ENCODE results near the gene HMG20B. TPM values are rescaled to one million over a fixed set of nuclear protein-coding genes. Genes with fewer than 3 reads are reported as not detected.
"Not testable (repeated sequence)": the region's sequence is repeated elsewhere in the genome, so short reads cannot be mapped to it uniquely, and the experiment has no call there.

Gene HMG20B
- total RNA-seq, 1 experiment from 2014 or later = 127 TPM

DNA sequence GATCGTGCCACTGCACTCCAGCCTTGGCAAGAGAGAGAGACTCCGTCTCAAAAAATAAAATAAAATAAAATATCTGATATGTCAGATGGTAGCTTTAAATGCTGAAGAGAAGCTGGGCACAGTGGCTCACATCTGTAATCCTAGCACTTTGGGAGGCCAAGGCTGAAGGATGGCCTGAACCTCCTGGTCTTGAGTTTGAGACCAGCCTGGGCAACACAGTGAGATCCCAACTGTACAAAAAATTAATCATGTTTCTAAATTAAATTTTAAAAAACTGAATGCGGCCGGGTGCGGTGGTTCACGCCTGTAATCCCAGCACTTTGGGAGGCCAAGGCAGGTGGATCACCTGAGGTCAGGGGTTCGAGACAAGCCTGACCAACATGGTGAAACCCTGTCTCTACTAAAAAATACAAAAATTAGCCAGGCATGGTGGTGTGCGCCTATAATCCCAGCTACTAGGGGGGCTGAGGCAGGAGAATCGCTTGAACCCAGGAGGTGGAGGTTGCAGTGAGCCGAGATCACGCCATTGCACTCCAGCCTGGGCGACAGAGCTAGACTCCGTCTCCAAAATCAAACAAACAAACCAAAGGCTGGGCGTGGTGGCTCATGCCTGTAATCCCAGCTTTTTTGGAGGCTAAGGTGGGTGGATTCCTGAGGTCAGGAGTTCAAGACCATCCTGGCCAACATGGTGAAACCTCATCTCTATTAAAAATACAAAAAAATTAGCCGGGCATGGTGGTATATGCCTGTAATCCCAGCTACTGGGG lies 11.5 kb downstream of the HMG20B start:
- not testable (repeated sequence) for DNase-seq (ENCODE audit: low read depth)

DNA sequence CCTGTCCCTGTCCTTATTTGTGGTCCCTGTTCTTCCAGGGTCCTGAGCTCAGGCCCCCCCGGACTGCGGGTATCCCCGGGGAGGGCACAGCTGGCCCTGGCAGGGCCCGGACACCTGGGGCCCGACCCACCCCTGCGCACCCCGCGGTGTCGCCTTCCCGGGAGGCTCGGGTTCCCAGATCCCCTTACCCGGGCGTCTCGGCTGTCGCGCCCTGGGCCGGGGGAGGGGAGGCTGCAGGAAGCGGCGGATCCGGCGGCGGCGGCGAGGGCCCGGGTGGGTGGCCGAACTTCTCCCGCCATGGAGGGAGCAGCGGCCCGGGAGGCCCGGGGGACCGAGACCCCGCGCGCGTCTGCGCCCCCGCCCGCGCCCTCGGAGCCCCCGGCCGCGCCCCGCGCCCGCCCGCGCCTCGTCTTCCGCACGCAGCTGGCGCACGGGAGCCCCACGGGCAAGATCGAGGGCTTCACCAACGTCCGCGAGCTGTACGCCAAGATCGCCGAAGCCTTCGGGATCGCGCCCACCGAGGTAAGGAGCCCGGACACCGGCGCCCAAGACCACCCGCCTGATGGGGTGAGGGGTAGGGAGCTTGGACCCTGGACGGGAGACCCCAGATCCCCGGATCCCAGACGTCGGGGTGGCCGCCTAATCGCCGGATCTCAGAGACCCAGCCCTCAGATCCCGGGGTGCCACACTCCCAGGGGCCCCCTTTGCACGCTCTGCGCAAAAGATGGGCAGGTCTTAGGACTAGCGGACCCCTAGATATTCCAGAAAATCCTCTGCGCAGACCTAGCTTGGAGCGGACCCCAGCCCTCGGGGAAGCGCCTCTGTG lies 12.8 kb downstream of the HMG20B start, which contains the start of gene GIPC3:
GIPC3 (plus strand) TSS at position 178 of the 826 bp plus-strand sequence; CDS start at position 298, 120 bp downstream.
- DNase-seq (ENCODE audit: low read depth) = no peak

DNA sequence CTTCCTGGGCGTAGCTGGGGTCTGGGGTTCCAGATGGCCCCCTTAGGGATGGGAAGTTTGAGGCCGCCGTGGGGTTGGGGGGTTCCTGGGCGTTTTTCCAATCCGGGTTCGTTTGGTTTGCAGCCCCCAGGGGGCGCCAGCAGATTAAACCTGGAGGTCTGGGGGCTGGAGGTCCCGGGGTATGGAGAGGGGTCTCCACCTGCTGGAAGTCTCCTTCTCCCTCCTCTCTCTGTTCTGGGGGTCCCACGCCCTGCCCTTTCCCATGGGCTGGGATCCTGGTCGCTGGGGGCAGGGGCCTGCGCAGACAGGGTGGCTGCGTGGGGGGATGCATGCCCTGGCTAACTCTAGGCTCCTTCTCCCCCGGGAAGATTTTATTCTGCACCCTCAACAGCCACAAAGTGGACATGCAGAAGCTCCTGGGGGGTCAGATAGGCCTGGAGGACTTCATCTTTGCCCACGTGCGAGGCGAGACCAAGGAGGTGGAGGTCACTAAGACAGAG lies 13.4 kb downstream of the HMG20B start:
- DNase-seq (ENCODE audit: low read depth) = no peak

DNA sequence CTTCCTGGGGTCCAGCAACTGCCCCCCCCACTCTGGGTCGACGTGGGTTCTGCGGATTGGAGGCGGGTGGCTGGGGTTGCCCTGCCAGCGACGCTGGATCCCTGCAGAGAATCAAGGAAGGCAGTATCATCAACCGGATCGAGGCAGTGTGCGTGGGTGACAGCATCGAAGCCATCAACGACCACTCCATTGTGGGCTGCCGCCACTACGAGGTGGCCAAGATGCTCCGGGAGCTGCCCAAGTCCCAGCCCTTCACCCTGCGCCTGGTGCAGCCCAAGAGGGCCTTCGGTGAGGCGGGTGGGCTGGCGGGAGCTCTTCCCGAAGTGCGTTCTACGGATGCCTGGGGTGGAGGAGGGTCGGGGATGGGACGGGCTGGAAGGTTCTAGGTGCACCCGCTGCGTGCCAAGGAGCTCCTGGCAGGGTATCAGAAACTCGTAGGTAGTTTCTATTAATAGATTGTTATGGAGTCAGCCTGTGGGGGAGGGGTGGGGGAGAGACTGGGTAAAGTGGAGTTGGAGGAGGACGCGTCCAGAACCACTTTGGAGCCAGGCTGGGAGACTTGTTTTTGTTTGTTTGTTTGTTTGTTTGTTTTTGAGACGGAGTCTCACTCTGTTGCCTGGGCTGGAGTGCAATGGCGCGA lies 14.1 kb downstream of the HMG20B start:
- DNase-seq (ENCODE audit: low read depth) = no peak

DNA sequence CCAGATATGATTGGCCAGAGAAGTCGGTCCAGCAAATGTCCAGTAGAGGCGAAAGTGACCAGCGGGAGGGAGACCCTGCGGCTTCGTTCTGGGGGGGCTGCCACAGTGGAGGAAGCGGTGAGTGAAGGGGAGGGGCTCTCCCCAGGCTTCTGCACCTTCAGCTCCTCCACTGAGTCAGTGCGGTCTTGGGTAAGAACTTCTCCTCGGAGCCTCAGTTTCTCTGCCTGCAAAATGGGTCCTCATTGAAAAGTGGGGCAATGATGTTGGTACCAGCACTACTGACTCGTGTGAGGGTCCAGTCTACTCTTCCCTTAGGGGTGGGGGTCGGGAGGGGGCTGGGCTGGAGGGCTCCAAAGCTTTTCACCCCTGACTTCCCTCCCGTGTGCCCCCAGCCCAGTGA lies 16.7 kb downstream of the HMG20B start:
- no peak for DNase-seq (ENCODE audit: low read depth)

DNA sequence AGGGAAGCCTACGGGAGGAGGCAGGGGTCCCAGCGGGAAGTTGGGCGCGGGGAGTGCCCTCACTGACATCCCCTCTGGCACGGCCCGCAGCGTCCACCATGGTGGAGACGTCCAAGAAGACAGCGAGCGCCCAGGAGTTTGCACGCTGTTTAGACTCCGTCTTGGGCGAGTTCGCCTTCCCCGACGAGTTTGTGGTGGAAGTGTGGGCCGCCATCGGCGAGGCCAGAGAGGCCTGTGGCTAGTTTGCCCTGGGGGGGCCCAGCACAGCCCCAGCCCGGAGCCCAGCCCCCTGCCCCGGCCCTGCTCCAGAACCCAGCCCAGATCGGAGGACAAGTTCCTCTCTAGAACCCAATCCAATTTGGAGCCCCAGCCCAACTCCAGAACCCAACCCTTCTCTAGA lies 17.2 kb downstream of the HMG20B start:
- DNase-seq (ENCODE audit: low read depth) = no peak

DNA sequence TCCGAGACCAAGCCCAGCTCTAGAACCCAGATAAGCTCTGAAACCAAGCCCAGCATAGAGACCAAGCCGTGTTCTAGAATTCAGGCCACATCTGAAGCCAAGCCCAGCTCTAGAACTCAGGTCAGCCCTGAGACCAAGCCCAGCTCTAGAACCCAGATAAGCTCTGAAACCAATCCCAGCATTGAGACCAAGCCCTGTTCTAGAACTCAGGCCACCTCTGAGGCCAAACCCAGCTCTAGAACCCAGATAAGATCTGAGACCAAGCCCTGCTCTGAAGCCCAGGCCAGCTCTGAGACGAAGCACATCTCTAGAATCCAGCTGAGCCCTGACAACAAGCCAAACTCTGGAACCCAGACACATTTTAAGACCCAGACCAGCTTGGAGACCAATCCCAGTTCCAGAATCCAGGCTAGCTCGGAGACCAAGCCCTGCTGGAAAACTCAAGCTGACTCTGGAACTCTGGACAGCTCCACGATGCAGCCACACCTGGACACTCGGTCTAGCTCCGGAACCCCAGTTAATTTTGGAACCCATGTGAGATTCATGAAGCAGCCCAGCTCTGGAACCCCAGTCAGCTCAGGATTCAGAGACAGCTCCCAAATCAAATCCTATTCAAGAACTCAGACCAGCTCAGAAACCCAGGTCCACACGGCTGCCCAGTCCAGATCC lies 18.4 kb downstream of the HMG20B start:
- no peak for DNase-seq (ENCODE audit: low read depth)

DNA sequence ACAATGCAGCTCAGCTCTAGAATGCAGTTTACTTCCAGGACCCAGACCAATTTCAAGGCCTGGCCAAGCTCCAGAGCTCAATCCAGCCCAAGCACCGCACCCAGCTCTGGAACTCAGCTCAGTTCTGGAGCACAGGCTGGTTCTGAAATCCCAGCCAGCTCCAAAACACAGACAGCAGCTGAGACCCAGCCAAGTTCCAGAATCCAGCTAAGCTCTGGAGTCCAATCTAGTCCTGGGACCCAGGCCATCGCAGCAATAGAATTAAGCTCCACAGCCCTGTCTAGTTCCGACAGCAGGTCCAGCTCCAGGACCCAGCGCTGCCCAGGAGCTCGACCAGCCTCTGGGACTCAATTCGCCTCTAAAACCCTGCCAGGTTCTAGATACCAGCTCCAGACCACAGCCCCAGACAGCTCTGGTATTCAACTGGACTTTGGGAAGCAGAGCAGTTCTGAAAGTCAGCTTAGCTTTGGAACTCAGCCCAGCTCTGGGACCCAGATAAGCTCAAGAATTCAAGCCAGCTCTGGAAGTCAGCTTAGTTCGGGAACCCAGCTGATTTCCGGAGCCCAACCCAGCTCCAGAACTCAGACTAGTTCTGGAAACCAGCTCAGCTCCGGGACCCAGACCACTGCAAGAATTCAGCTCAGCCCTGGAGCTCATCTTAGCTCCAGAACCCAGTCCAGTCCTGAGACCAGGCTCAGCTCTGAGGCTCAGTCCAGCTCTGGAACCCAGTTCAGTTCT lies 19.3 kb downstream of the HMG20B start:
- no peak for DNase-seq (ENCODE audit: low read depth)

DNA sequence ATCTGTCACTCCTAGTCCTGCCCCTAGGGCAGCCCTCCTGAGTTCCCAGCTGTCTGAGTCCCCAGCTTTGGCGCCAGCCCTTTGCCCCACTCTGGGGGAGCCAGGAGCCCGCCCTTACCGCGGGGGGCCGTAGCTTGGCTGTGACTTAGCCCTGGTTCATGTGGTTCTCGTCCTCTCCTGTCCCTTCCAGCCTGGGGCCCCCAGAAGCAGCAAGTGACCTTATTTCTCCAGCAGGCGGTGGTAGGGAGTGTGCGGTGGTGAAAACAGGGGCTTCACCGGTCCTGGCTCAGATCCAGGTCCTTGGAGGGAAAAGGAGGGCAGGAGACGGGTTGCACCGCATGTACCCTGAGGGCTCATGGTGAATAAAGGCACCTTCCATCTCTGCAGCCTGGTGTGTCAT lies 20.4 kb downstream of the HMG20B start:
- DNase-seq (ENCODE audit: low read depth) = no peak

DNA sequence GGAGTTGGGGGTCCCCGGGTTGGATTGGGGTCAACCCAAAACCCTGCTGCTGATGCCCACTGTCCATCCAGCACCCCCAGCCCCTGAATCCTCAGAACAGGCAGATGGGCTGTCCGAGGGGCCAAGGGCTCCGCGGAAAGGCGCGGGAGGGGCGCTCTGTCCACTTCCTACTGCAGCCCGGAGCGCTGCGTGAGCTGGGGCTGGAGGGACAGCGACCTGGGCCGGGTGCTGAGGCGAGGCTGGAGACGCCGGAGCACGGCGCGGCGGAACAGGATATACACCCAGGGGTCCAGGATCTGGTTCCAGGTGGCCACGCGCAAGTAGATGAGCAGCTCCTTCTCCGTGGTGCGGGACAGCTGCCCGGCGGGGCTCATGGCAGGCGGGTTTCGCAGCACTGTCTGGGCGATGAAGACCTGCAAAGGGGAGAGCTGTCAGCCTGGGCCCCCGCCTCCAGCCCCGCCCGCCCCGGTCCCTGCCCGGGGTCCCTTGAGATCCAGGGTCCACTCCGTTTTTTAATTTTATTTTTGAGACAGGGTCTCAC lies 22.8 kb downstream of the HMG20B start:
- DNase-seq (ENCODE audit: low read depth) = no peak

DNA sequence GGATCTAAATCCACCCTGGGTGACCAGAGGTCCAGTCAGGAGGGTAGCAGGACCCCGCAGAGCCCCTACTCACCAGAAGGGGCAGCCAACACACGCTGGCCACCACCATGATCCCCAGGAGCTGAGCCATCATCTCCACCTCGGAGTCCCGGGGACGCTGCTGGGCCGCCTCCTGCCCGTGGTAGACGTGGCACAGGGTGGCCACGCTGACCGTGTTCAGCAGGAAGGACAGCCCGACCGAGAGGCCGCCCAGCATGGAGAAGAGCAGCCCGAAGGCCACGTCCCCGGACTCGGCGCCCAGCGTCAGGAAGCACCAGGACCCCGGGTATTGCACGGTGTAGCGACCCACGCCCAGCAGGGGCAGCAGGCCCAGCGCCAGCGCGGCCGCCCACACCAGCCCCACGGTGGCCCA lies 27.0 kb downstream of the HMG20B start:
- DNase-seq (ENCODE audit: low read depth) = no peak

DNA sequence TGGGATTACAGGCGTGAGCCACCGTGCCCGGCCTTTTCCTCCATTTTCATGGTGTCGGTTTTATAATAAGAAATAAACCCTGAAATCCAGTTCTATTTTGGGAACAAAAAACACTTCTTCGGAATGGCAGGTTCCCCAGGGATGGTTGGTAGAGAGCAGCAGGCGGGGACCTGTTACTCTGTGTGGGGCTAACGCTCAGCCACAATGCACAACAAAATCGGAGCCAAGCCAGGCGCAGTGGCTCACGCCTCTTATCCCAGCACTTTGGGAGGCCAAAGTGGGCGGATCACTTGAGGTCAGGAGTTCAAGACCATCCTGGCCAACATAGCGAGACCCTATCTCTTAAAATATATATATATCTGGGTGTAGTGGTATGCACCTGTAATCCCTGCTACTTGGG lies 28.3 kb downstream of the HMG20B start:
- no peak for DNase-seq (ENCODE audit: low read depth)

DNA sequence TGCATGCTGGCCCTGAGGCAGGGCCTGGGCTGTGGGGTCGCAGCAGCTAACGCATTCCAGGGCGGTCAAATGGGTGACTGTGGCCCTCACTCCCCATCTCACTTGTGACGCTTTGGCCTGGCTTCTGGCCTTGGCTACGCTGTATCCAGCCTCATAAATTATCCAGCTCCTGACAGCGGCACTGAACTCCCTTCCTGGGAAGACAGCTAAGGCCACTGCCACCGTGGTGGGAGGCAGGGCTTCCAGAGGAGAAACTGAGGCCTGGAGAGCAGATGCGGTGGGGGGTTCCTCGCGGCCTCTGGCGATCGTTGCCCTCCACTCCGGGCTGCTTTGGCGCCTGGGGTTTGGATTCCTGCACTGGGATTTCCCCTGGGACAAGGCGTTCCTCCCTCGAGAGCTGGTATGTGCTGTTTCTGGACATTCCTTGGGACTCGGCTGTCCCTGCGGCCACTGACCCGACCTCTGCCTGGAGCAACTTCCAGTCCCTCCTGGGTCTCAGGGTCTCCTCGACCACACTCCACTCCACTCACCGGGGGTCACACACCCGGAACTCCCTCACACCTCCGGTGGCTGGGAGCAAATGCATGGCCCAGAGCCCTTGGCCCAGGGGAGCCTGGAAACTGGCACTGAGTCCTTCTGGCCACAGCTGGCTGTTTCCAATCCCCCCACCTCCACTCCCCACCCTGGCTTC lies 30.5 kb downstream of the HMG20B start:
- no peak for DNase-seq (ENCODE audit: low read depth)

DNA sequence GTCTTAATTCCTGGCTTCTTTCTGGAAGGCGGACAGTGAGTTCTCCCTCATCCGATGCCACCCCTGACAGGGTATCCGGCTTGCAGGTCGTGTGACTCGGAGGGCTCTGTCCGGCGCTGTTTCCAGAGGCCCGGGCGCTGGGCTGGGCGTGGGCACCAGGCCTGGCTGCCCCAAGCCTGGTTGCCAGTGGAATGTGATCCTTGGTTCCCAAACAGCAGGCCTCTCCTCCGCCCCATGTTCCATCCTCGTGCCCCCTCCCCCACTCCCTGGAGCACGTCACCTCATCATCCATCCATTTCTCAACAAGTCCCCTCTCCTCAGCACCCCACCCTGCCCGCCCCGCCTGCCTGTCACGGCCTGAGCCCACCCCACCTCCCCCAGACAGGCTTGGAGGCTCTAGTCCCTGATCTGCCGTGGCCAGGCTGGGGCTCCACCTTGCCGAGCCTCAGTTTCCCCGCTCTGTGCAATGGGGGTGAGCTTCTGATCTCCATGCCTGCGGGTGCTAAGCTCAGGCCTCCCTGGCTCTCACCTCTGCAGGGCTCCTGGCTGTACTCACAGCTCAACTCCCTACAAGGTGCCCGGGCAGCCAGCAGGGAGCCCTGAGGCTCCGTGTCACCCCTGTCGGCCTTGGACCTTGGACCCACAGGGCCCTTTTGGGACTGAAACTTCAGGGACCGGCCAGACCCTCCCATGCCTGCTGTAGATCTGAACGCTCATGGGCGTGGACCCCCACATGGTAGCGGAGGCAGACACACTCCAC lies 31.7 kb downstream of the HMG20B start:
- DNase-seq (ENCODE audit: low read depth) = no peak

DNA sequence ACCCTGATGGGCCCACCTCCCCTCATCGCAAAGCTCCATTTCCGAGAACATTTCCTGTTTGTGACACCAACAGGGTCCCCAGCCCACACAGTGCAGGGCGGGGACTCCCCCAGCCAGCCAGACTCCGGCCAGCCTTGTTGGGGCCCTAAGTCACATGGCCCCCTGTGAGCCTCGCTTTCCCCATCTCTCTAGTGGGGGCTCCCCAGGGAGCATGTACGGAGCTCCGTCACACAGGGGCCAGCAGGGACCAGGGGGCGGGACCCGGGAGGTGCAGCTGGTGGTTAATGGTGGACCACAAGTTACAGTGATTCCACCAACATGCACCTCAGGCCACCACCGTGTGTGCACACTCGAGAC lies 32.2 kb downstream of the HMG20B start:
- no peak for DNase-seq (ENCODE audit: low read depth)

DNA sequence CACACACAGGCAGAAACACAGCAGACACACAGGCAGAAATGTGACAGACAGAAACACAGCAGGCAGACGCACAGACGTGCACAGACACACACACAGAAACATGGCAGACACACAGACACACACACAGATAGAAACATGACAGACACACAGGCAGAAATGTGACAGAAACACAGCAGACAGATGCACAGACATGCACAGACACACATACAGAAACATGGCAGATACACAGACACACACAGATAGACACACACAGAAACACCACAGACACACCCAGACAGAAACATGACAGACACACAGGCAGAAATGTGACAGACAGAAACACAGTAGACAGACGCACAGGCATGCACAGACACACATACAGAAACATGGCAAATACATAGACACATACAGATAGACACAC lies 32.6 kb downstream of the HMG20B start:
- no peak for DNase-seq (ENCODE audit: low read depth)

DNA sequence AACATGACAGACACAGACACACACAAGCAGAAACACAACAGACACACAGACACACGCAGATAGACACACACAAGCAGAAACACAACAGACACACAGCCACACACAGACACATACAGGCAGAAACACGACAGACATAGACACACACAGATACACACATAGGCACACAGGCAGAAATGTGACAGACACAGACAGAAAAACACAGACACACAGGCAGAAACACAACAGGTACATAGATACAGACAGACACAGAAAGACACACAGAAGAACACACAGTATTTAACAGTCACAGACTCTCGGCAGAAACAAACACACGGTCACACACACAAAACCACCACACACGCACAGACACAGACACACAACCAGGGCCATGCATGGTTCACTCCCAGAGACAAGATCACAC lies 33.0 kb downstream of the HMG20B start:
- DNase-seq (ENCODE audit: low read depth) = no peak

DNA sequence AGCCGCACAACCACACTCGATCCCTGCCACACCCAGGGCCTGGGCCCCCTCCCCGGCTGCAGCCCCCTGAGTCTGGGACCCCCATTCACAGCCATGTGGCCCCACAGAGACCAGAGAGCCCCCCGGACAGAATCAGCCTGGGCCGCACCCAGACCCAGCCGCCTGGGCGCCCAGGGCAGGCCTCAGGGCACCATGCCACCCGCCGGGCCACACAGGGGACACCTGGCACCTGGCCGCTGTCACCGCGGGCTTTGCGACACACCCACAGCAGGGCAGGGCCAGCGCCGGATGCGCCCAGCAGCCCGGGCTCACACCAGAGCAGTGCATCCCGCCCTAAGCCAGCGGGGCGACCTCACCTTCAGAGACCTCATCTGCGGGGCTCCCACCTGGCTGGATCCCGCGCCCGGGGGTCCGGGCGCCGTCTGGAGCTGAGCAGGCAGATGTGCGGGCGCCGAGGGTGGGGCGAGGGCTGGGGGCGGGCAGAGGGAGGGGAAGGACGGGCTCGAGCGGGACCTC lies 33.5 kb downstream of the HMG20B start:
- no peak for DNase-seq (ENCODE audit: low read depth)

DNA sequence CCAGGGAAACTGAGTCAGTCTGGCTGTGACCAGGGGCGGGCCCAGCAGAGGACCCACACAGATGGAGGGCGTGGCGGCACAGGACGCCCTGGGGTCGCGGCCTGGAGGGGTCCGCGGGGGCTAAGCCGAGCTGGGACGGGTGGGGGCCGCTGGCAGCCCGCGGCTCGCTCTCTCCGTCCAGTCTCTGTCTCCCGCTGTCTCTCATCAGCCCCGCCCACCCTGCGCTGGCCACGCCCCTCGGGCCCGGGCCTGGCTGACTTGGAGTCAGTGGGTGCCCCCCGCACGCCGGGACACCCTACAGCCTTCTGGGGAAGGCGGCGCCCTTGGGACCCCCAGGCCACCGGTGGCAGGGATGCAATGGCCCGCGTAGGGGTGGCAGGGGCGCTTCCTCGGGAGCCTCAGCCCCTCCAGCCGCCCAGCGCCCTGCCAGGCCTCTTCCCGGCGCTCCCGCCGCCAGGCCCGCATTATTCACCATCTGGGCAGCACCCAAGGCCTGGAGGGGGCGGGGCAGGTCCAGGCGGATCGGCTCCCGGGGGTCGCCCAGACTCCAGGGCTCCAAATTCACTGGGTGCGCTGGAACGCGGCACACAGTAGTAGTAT lies 34.0 kb downstream of the HMG20B start, which contains the start of gene TBXA2R:
TBXA2R (minus strand) TSS at position 186 of the 600 bp plus-strand sequence. CDS start 6,241 bp downstream, outside the sequence.
- peak; percentile 31 for DNase-seq (ENCODE audit: low read depth)
